Measurements from ENCODE around the gene SRP72.

Gene SRP72

GRCh38 chr4:56532239-56532638, 64.8 kb downstream of the SRP72 start:
- Mint-ChIP-seq H3K27ac (ENCODE audit: low read depth) (no peak overlapping the region), H3K4me1 (no peaks in the 10 kb centered on the region), H3K36me3 (ENCODE audit: insufficient read depth) (no peaks in the 10 kb centered on the region), H3K9me3 (no peaks in the 10 kb centered on the region), H3K4me3 (no peak overlapping the region), H3K27me3 (no peaks in the 10 kb centered on the region)
- DNase-seq (ENCODE audit: low spot score in 2 of 2) (no peak), ATAC-seq (replicated peaks; ENCODE audit: extremely low read depth, poor library complexity, severe bottlenecking) (no peak)

DNA sequence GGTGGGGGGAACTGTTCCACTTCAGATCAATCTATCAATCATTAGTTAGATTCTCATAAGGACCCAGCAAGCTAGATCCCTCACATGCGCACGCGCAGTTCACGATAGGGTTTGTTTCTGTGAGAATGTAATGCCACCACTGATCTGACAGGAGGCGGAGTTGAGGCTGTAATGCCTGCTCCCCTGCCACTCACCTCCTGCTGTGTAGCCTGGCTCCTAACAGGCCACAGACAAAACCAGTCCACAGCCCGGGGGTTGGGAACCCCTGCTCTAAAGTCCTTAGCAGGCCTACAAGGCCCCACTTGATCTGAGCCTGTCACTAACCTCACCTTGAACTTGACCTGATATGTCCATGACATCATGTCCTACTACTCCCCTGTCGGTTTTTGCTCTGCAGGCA, 68.5 kb downstream of the SRP72 start:
- no peak overlapping the region for H3K4me3 Mint-ChIP-seq
- no peaks in the 10 kb centered on the region for H3K4me1 Mint-ChIP-seq
- ATAC-seq (replicated peaks; ENCODE audit: extremely low read depth, poor library complexity, severe bottlenecking) (no peak), DNase-seq (ENCODE audit: low spot score in 2 of 2) (no peak)
- no peaks in the 10 kb centered on the region for H3K9me3 Mint-ChIP-seq
- peaks cover 10% of the 10 kb centered on the region for H3K27me3 Mint-ChIP-seq
- no peak overlapping the region for H3K27ac Mint-ChIP-seq (ENCODE audit: low read depth)
- no peaks in the 10 kb centered on the region for H3K36me3 Mint-ChIP-seq (ENCODE audit: insufficient read depth)

DNA sequence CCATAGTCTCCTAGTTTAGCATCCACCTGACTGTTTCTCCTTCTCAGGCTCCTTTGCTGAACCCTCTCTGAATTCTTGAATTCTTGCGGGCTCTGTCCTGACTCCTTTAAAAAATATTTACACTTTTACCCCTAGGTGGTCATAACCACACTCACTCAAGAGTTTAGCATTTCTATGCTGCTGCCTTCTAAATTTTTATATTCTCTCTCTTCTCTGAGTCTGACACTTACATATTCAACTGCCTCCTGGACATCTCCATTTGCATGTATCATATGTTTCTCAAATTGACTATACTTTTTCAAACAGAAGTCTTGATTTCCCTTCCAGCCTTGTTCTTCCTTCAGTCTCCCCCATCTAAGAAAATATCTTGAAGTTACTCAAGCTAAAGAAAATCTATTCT, 69.7 kb downstream of the SRP72 start:
- Mint-ChIP-seq H3K27me3 (peaks cover 19% of the 10 kb centered on the region), H3K9me3 (no peaks in the 10 kb centered on the region), H3K4me3 (no peak overlapping the region), H3K4me1 (no peaks in the 10 kb centered on the region), H3K27ac (ENCODE audit: low read depth) (no peak overlapping the region), H3K36me3 (ENCODE audit: insufficient read depth) (no peaks in the 10 kb centered on the region)
- no peak for DNase-seq (ENCODE audit: low spot score in 2 of 2)
- ATAC-seq (replicated peaks; ENCODE audit: extremely low read depth, poor library complexity, severe bottlenecking), result no peak

DNA sequence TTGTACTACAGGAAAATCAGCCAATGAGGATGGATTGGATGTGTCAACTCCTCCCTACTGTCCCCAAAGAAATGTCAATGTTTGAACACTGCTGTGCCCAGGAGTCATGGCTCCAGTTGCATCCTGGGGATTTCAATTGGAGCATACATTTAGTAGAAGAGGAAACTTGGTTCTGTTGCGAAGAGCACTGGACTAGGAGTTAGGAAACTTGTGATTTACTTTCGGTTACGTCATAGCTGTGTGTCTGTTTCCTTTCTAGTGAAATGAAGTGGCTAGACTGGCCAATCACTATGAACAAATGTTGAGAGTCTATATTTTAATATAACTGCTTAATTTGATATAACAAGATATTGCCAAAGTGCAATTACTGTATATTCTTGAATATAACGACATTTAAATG, 73.4 kb downstream of the SRP72 start:
- DNase-seq (ENCODE audit: low spot score in 2 of 2) (no peak), ATAC-seq (replicated peaks; ENCODE audit: extremely low read depth, poor library complexity, severe bottlenecking) (no peak)
- H3K36me3 Mint-ChIP-seq (ENCODE audit: insufficient read depth), result peaks cover 5% of the 10 kb centered on the region
- H3K27ac Mint-ChIP-seq (ENCODE audit: low read depth), result no peak overlapping the region
- peaks cover 26% of the 10 kb centered on the region for H3K27me3 Mint-ChIP-seq
- no peaks in the 10 kb centered on the region for H3K9me3 Mint-ChIP-seq
- H3K4me3 Mint-ChIP-seq, result no peak overlapping the region
- H3K4me1 Mint-ChIP-seq, result peaks cover 6% of the 10 kb centered on the region

GRCh38 chr4:56544573-56545131, 77.2 kb downstream of the SRP72 start:
- Mint-ChIP-seq H3K9me3 (no peaks in the 10 kb centered on the region), H3K27ac (ENCODE audit: low read depth) (no peak overlapping the region), H3K4me1 (peaks cover 6% of the 10 kb centered on the region), H3K4me3 (peak overlapping the region; percentile 57), H3K36me3 (ENCODE audit: insufficient read depth) (peaks cover 5% of the 10 kb centered on the region), H3K27me3 (peaks cover 26% of the 10 kb centered on the region)
- DNase-seq (ENCODE audit: low spot score in 2 of 2) (peak; percentile 73 to 85), ATAC-seq (replicated peaks; ENCODE audit: extremely low read depth, poor library complexity, severe bottlenecking) (peak; percentile 94)

- Mint-ChIP-seq H3K36me3 (ENCODE audit: insufficient read depth) (no peaks in the 10 kb centered on the region), H3K4me3 (no peak overlapping the region), H3K9me3 (no peaks in the 10 kb centered on the region), H3K4me1 (no peaks in the 10 kb centered on the region), H3K27me3 (peaks cover 3% of the 10 kb centered on the region), H3K27ac (ENCODE audit: low read depth) (no peak overlapping the region)
- DNase-seq (ENCODE audit: low spot score in 2 of 2), result no peak
- no peak for ATAC-seq (replicated peaks; ENCODE audit: extremely low read depth, poor library complexity, severe bottlenecking)
Measured at GRCh38 chr4:56550642-56551041, 83.2 kb downstream of the SRP72 start.

- no peaks in the 10 kb centered on the region for H3K9me3 Mint-ChIP-seq
- DNase-seq (ENCODE audit: low spot score in 2 of 2), result no peak
- no peak for ATAC-seq (replicated peaks; ENCODE audit: extremely low read depth, poor library complexity, severe bottlenecking)
- H3K27ac Mint-ChIP-seq (ENCODE audit: low read depth), result no peak overlapping the region
- no peak overlapping the region for H3K4me3 Mint-ChIP-seq
- H3K27me3 Mint-ChIP-seq, result peaks cover 12% of the 10 kb centered on the region
- no peaks in the 10 kb centered on the region for H3K4me1 Mint-ChIP-seq
- no peaks in the 10 kb centered on the region for H3K36me3 Mint-ChIP-seq (ENCODE audit: insufficient read depth)
Measured at GRCh38 chr4:56551516-56551915, 84.1 kb downstream of the SRP72 start.

DNA sequence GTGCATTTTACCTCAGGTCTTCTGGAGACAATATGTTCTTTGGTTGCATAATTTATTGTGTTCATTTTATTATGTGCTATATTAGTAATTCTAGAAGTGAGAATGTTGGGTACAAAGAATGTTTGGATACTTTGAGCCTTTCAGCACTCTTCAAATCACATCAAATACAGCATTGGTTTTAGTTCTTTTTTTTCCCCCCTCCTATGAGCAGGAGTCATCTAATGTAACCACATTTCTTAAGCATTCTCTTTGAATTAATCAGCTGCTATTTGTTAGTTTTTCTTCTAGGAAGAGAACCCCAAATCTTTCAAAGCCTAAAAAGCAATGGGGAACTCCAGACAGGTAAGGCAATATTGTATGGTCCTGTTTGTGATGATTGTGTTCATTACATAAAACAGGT, 84.9 kb downstream of the SRP72 start:
- ATAC-seq (replicated peaks; ENCODE audit: extremely low read depth, poor library complexity, severe bottlenecking) (no peak), DNase-seq (ENCODE audit: low spot score in 2 of 2) (no peak)
- Mint-ChIP-seq H3K27me3 (peaks cover 20% of the 10 kb centered on the region), H3K9me3 (no peaks in the 10 kb centered on the region), H3K27ac (ENCODE audit: low read depth) (no peak overlapping the region), H3K4me3 (no peak overlapping the region), H3K36me3 (ENCODE audit: insufficient read depth) (no peaks in the 10 kb centered on the region), H3K4me1 (no peaks in the 10 kb centered on the region)

Measured in central memory CD8-positive, alpha-beta T cell (primary cell).